HEK293 (cell line): Measurements from ENCODE around the gene THPO.

Source experiments
- CTCF ChIA-PET: fragments of 350-600 bp; formaldehyde crosslinking; extraction: SDS; loops from one replicate; lab custom pipeline; 2021; ENCODE audit warnings: antibody characterized with exemption; lab: Yijun Ruan, JAX
- POLR2A ChIA-PET: fragments of 300-600 bp; formaldehyde crosslinking; extraction: SDS; loops from one replicate; lab custom pipeline; 2020; ENCODE audit warnings: antibody characterized with exemption, inconsistent platforms; lab: Yijun Ruan, JAX
- H3K27ac ChIP-seq: fragments of 200-500 bp; sonication (Bioruptor generic); 2 replicates; pipeline ENCODE4 v1.5.1; 2014; ENCODE audit warnings: low read depth, low read length, control low read depth, inconsistent platforms; ENCODE audit errors: extremely low read depth
- H3K36me3 ChIP-seq, 2 experiments: fragments of 200-500 bp in 1 of 2; sonication (Bioruptor generic) in 1 of 2; 1 replicate in 1 of 2; 2 replicates in 1 of 2; pipeline ENCODE4 v1.5.1; 2014 to 2017; ENCODE audit warnings: inconsistent platforms in 2 of 2, low read length in 2 of 2; ENCODE audit not compliant: control insufficient read depth in 2 of 2, insufficient read depth in 1 of 2
- H3K4me1 ChIP-seq: fragments of 200-500 bp; sonication (Bioruptor generic); 2 replicates; pipeline ENCODE4 v1.5.1; 2014; ENCODE audit warnings: mild to moderate bottlenecking, low read length, inconsistent platforms; ENCODE audit not compliant: control insufficient read depth, insufficient read depth
- H3K4me3 ChIP-seq: 2 replicates; pipeline ENCODE4 v1.5.1; 2011; ENCODE audit warnings: low read depth, mild to moderate bottlenecking, control low read depth, low read length, moderate library complexity
- H3K9me3 ChIP-seq: fragments of 200-500 bp; sonication (Bioruptor generic); 2 replicates; pipeline ENCODE4 v1.5.1; 2014; ENCODE audit warnings: low read depth, low read length, inconsistent platforms; ENCODE audit not compliant: control insufficient read depth, insufficient read depth
- EGR2 ChIP-seq: fragments of 450-650 bp; formaldehyde crosslinking; IDR thresholded peaks from 2 replicates; pipeline ENCODE4 v1.5.1; 2016; ENCODE audit warnings: low read depth, missing biosample characterization, missing genetic modification characterization
- KLF9 ChIP-seq: fragments of 450-650 bp; formaldehyde crosslinking; IDR thresholded peaks from 2 replicates; pipeline ENCODE4 v1.5.1; 2016; ENCODE audit warnings: missing biosample characterization, missing genetic modification characterization, low read depth
- TCF7L2 ChIP-seq: IDR thresholded peaks from 2 replicates; pipeline ENCODE4 v1.6.1; 2011; ENCODE audit warnings: low read depth, mild to moderate bottlenecking, inconsistent platforms, low read length, moderate library complexity, borderline replicate concordance
- TRIM28 ChIP-seq: IDR thresholded peaks from 2 replicates; pipeline ENCODE4 v1.6.1; 2011; ENCODE audit warnings: low read length, control low read depth, borderline replicate concordance
- ZFHX2 ChIP-seq: fragments of 450-650 bp; formaldehyde crosslinking; conservative IDR thresholded peaks from 2 replicates; pipeline ENCODE4 v1.5.1; 2016; ENCODE audit warnings: missing biosample characterization, missing genetic modification characterization
- ZNF211 ChIP-seq: fragments of 450-650 bp; formaldehyde crosslinking; IDR thresholded peaks from 2 replicates; pipeline ENCODE4 v1.5.1; 2016; ENCODE audit warnings: low read depth, missing biosample characterization, missing genetic modification characterization
- ZNF248 ChIP-seq: fragments of 450-650 bp; formaldehyde crosslinking; IDR thresholded peaks from 2 replicates; pipeline ENCODE4 v1.5.1; 2017; ENCODE audit warnings: missing biosample characterization, missing genetic modification characterization
- ZNF394 ChIP-seq: fragments of 450-650 bp; formaldehyde crosslinking; IDR thresholded peaks from 2 replicates; pipeline ENCODE4 v1.5.1; 2016; ENCODE audit warnings: missing biosample characterization, missing genetic modification characterization, mild to moderate bottlenecking, moderate library complexity, borderline replicate concordance
- ZNF416 ChIP-seq: fragments of 450-650 bp; formaldehyde crosslinking; IDR thresholded peaks from 2 replicates; pipeline ENCODE4 v1.5.1; 2016; ENCODE audit warnings: missing biosample characterization, missing genetic modification characterization
- TF ChIP-seq, protein P1 (sequence below): fragments of 450-650 bp; formaldehyde crosslinking; conservative IDR thresholded peaks from 2 replicates; pipeline ENCODE4 v1.5.1; 2016; ENCODE audit warnings: low read depth, missing biosample characterization, missing genetic modification characterization

The THPO gene

DNA sequence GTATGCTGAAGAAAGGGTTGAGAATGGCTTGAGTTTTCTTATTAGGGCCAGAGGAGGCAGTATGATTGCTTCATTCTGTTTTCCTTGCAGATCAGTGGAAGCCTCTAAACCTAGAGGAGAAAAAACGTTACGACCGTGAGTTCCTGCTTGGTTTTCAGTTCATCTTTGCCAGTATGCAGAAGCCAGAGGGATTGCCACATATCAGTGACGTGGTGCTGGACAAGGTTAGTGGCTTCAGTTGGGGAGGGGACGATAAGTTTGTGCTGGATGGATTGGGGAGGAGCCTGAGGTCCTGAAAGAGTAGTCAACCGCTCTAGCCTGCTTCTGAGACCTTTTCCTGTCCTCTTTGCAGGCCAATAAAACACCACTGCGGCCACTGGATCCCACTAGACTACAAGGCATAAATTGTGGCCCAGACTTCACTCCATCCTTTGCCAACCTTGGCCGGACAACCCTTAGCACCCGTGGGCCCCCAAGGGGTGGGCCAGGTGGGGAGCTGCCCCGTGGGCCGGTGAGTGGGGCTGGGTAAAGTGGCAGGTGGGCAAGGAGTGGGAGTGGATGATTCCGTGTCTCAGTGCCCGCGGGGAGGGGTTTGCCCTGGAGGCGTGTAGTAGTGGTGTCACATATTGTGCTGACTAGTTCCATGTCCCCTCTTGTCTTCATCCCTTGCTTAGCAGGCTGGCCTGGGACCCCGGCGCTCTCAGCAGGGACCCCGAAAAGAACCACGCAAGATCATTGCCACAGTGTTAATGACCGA is 55.1 kb downstream of the THPO start:
- no peaks in the 10 kb centered on the region; the same call in 1 of the 2 replicates for H3K4me1 ChIP-seq
- ChIA-PET CTCF (no interaction called here), POLR2A (no interaction called here)
- H3K4me3 ChIP-seq = no peak overlapping the region
- TF ChIP-seq TCF7L2 (no peak), ZNF394 (tag by site-specific recombination) (no peak), EGR2 (tag by site-specific recombination) (peak; percentile 73), ZNF248 (tag by site-specific recombination) (no peak), ZFHX2 (peak; percentile 67), ZNF211 (tag by site-specific recombination) (no peak), TRIM28 (no peak), ZNF416 (no peak), KLF9 (no peak)
- TF ChIP-seq, protein P1, sequence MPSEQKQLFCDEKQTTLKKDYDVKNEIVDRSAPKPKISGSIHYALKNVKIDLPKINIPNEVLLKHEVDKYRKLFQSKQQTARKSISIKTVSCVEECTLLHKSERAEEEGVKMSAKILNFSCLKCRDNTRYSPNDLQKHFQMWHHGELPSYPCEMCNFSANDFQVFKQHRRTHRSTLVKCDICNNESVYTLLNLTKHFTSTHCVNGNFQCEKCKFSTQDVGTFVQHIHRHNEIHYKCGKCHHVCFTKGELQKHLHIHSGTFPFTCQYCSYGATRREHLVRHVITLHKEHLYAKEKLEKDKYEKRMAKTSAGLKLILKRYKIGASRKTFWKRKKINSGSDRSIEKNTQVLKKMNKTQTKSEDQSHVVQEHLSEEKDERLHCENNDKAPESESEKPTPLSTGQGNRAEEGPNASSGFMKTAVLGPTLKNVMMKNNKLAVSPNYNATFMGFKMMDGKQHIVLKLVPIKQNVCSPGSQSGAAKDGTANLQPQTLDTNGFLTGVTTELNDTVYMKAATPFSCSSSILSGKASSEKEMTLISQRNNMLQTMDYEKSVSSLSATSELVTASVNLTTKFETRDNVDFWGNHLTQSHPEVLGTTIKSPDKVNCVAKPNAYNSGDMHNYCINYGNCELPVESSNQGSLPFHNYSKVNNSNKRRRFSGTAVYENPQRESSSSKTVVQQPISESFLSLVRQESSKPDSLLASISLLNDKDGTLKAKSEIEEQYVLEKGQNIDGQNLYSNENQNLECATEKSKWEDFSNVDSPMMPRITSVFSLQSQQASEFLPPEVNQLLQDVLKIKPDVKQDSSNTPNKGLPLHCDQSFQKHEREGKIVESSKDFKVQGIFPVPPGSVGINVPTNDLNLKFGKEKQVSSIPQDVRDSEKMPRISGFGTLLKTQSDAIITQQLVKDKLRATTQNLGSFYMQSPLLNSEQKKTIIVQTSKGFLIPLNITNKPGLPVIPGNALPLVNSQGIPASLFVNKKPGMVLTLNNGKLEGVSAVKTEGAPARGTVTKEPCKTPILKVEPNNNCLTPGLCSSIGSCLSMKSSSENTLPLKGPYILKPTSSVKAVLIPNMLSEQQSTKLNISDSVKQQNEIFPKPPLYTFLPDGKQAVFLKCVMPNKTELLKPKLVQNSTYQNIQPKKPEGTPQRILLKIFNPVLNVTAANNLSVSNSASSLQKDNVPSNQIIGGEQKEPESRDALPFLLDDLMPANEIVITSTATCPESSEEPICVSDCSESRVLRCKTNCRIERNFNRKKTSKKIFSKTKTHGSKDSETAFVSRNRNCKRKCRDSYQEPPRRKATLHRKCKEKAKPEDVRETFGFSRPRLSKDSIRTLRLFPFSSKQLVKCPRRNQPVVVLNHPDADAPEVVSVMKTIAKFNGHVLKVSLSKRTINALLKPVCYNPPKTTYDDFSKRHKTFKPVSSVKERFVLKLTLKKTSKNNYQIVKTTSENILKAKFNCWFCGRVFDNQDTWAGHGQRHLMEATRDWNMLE (tag by site-specific recombination) = no peak
- TF ChIP-seq, all 188 proteins: peak for 2
- Histone ChIP-seq H3K9me3 (no peaks in the 10 kb centered on the region), H3K36me3 (peaks cover 32 to 99% of the 10 kb centered on the region in 2 experiments), H3K27ac (no peak overlapping the region)
